Lower leg skin (tissue), 3 donors: Measurements from ENCODE around the gene NFKBIB.

Experiments used
- CTCF ChIP-seq, 3 donors: fragments of 450-650 bp; IDR thresholded peaks; one replicate each; pipeline ENCODE4 v1.5.1; 2016; ENCODE audit warnings: antibody characterized with exemption in 3 of 3, mild to moderate bottlenecking in 3 of 3, moderate library complexity in 2 of 3
- POLR2A ChIP-seq, 2 donors: fragments of 450-650 bp; IDR thresholded peaks; one replicate each; pipeline ENCODE4 v1.6.1; 2016 to 2017; ENCODE audit warnings: antibody characterized with exemption in 2 of 2, mild to moderate bottlenecking in 1 of 2, moderate library complexity in 1 of 2

GRCh38 chr19:38901683-38902082, 1.9 kb downstream of the NFKBIB start:
- no peak for TF ChIP-seq CTCF (IDR thresholded peaks at IDR 0.05)
- TF ChIP-seq POLR2A (IDR thresholded peaks at IDR 0.05), result no peak
